GM12865 (cell line): ENCODE data around the gene DDX3X.
"Not testable (repeated sequence)": the region's sequence is repeated elsewhere in the genome, so short reads cannot be mapped to it uniquely, and the experiment has no call there.

Experiments used
- DNase-seq: peaks from one replicate; pipeline ENCODE4 v3.0.0; 2010; ENCODE audit warnings: low read depth
- H3K4me3 ChIP-seq: 2 replicates; pipeline ENCODE4 v1.5.1; 2011; ENCODE audit warnings: mild to moderate bottlenecking, low read depth, low read length, control low read depth
- CTCF ChIP-seq: IDR thresholded peaks from 2 replicates; pipeline ENCODE4 v1.5.1; 2011; ENCODE audit warnings: low read length, control low read depth, low read depth, inconsistent platforms; ENCODE audit not compliant: insufficient read depth; ENCODE audit errors: missing control alignments

Gene DDX3X

GRCh38 chrX:41384051-41384705 lies 50.2 kb downstream of the DDX3X start:
- DNase-seq: no peak
- no peak overlapping the region for H3K4me3 ChIP-seq
- TF ChIP-seq CTCF: no peak

- TF ChIP-seq CTCF: no peak
- DNase-seq: no peak
- no peak overlapping the region for H3K4me3 ChIP-seq
Measured at GRCh38 chrX:41386222-41386990, 52.4 kb downstream of the DDX3X start.

- no peak for TF ChIP-seq CTCF
- H3K4me3 ChIP-seq: no peak overlapping the region
- DNase-seq: no peak
Measured at GRCh38 chrX:41388543-41388942, 54.6 kb downstream of the DDX3X start.

GRCh38 chrX:41389311-41389888 lies 55.4 kb downstream of the DDX3X start:
- no peak for TF ChIP-seq CTCF
- DNase-seq: peak; percentile 5
- no peak overlapping the region for H3K4me3 ChIP-seq

GRCh38 chrX:41390576-41390975 lies 56.6 kb downstream of the DDX3X start:
- not testable (repeated sequence) for DNase-seq, H3K4me3 ChIP-seq

GRCh38 chrX:41391606-41392005 lies 57.6 kb downstream of the DDX3X start:
- no peak for TF ChIP-seq CTCF
- no peak overlapping the region for H3K4me3 ChIP-seq
- no peak for DNase-seq

- no peak for TF ChIP-seq CTCF
- no peak for DNase-seq
- H3K4me3 ChIP-seq: no peak overlapping the region
Measured at GRCh38 chrX:41394293-41394692, 60.3 kb downstream of the DDX3X start.
